Mucosa of gallbladder (tissue), 1 donor: Measurements from ENCODE around the gene MMP14. TPM values are rescaled to one million over a fixed set of nuclear protein-coding genes. Genes with fewer than 3 reads are reported as not detected.
A peak's percentile ranks its signal among the peaks of the same experiment; 100 is the strongest.
"Not testable (repeated sequence)": the region's sequence is repeated elsewhere in the genome, so short reads cannot be mapped to it uniquely, and the experiment has no call there.

ENCODE experiments used
- DNase-seq: peaks from one replicate; pipeline ENCODE4 v3.0.0-alpha.2; 2020; ENCODE audit warnings: low spot score
- total RNA-seq: library from RNA; stranded (reverse); gene quantifications from one replicate; pipeline ENCODE4 v1.2.1, GENCODE V29; 2021
- donor health status: DM: no; HTN: no; CAD: no.

The MMP14 gene
- 222 TPM for total RNA-seq

GRCh38 chr14:22836301-22837113, at the start of gene MMP14:
TSS of gene MMP14 (plus strand) at chr14:22836585. CDS start at chr14:22836818, 233 bp downstream.
- DNase-seq, result peak; percentile 68

- DNase-seq, result no peak
These were observed 49.7 kb upstream of the MMP14 start for GRCh38 chr14:22786685-22787084.

- no peak for DNase-seq
These were observed 45.1 kb upstream of the MMP14 start for GRCh38 chr14:22791301-22791700.

GRCh38 chr14:22792158-22792557, 44.2 kb upstream of the MMP14 start:
- DNase-seq, result no peak

- not testable (repeated sequence) for DNase-seq
These were observed 42.8 kb upstream of the MMP14 start for GRCh38 chr14:22793550-22793949.

GRCh38 chr14:22793976-22794375, 42.4 kb upstream of the MMP14 start:
- DNase-seq, result no peak

GRCh38 chr14:22794551-22794951, 41.8 kb upstream of the MMP14 start:
- no peak for DNase-seq

GRCh38 chr14:22796087-22796707, 40.2 kb upstream of the MMP14 start:
- DNase-seq, result no peak

- no peak for DNase-seq
These were observed 39.1 kb upstream of the MMP14 start for GRCh38 chr14:22797017-22797917.

GRCh38 chr14:22798528-22798927, 37.9 kb upstream of the MMP14 start:
- no peak for DNase-seq

GRCh38 chr14:22800346-22800745, 36.0 kb upstream of the MMP14 start:
- no peak for DNase-seq

GRCh38 chr14:22801716-22802115, 34.7 kb upstream of the MMP14 start:
- DNase-seq, result no peak

GRCh38 chr14:22802860-22803686, 33.3 kb upstream of the MMP14 start:
- DNase-seq, result no peak

- DNase-seq, result no peak
These were observed 32.8 kb upstream of the MMP14 start for GRCh38 chr14:22803687-22803974.

- not testable (repeated sequence) for DNase-seq
These were observed 31.1 kb upstream of the MMP14 start for GRCh38 chr14:22805235-22805634.

GRCh38 chr14:22807432-22808087, 28.8 kb upstream of the MMP14 start:
- DNase-seq, result peak; percentile 68

- no peak for DNase-seq
These were observed 27.8 kb upstream of the MMP14 start for GRCh38 chr14:22808388-22809209.

- no peak for DNase-seq
These were observed 24.7 kb upstream of the MMP14 start for GRCh38 chr14:22811722-22812121.

GRCh38 chr14:22812744-22813143, 23.6 kb upstream of the MMP14 start:
- no peak for DNase-seq

GRCh38 chr14:22813145-22813544, 23.2 kb upstream of the MMP14 start:
- DNase-seq, result no peak
